Hepatocyte (in vitro differentiated cells): Measurements from ENCODE around the gene RPS26. TPM values are rescaled to one million over a fixed set of nuclear protein-coding genes. Genes with fewer than 3 reads are reported as not detected.

Experiments
- DNase-seq: peaks from one replicate; pipeline ENCODE4 v3.0.0-alpha.2; 2016; ENCODE audit warnings: low spot score
- H2AFZ ChIP-seq: fragments of 200-600 bp; sonication (generic); 2 replicates; pipeline ENCODE4 v1.6.0; 2016; ENCODE audit warnings: antibody characterized with exemption, mild to moderate bottlenecking
- H3K27ac ChIP-seq: fragments of 200-600 bp; sonication (generic); 2 replicates; pipeline ENCODE4 v1.5.1; 2016; ENCODE audit warnings: mild to moderate bottlenecking
- H3K27me3 ChIP-seq: fragments of 200-600 bp; sonication (generic); 2 replicates; pipeline ENCODE4 v1.6.1; 2016
- H3K36me3 ChIP-seq: fragments of 200-600 bp; sonication (generic); replicated peaks from 2 replicates; pipeline ENCODE4 v1.5.1; 2016; ENCODE audit warnings: low read depth; ENCODE audit not compliant: insufficient read depth
- H3K4me1 ChIP-seq: fragments of 200-600 bp; sonication (generic); 2 replicates; pipeline ENCODE4 v1.5.1; 2016; ENCODE audit warnings: mild to moderate bottlenecking, moderate library complexity; ENCODE audit not compliant: insufficient read depth
- H3K4me2 ChIP-seq: fragments of 200-600 bp; sonication (generic); 2 replicates; pipeline ENCODE4 v1.6.0; 2016
- H3K4me3 ChIP-seq: fragments of 200-600 bp; sonication (generic); 2 replicates; pipeline ENCODE4 v1.5.1; 2016; ENCODE audit warnings: mild to moderate bottlenecking
- H3K79me2 ChIP-seq: fragments of 200-600 bp; sonication (generic); 2 replicates; pipeline ENCODE4 v1.6.0; 2017; ENCODE audit warnings: mild to moderate bottlenecking
- H3K9me2 ChIP-seq: fragments of 200-600 bp; sonication (generic); replicated peaks from 2 replicates; pipeline ENCODE4 v1.6.0; 2017; ENCODE audit warnings: mild to moderate bottlenecking; ENCODE audit not compliant: insufficient read depth
- H3K9me3 ChIP-seq: fragments of 200-600 bp; sonication (generic); 2 replicates; pipeline ENCODE4 v1.5.1; 2016; ENCODE audit warnings: low read depth, mild to moderate bottlenecking
- H4K20me1 ChIP-seq: fragments of 200-600 bp; sonication (generic); 2 replicates; pipeline ENCODE4 v1.6.0; 2016; ENCODE audit warnings: mild to moderate bottlenecking; ENCODE audit not compliant: insufficient read depth, poor library complexity, severe bottlenecking
- CTCF ChIP-seq: fragments of 200-600 bp; sonication (generic); IDR thresholded peaks from 2 replicates; pipeline ENCODE4 v1.5.1; 2016; ENCODE audit warnings: antibody characterized with exemption, mild to moderate bottlenecking; ENCODE audit not compliant: poor library complexity
- EZH2 ChIP-seq: fragments of 200-600 bp; sonication (generic); IDR thresholded peaks from 2 replicates; pipeline ENCODE4 v1.6.1; 2016; ENCODE audit warnings: antibody characterized with exemption, mild to moderate bottlenecking, borderline replicate concordance
- EZH2phosphoT487 ChIP-seq: fragments of 200-600 bp; sonication (generic); IDR thresholded peaks from one replicate; pipeline ENCODE4 v1.6.1; 2018; ENCODE audit warnings: antibody characterized with exemption, mild to moderate bottlenecking, low read depth, moderate library complexity; ENCODE audit not compliant: unreplicated experiment, severe bottlenecking
- WGBS: methylation state at CpG from one replicate; pipeline ENCODE4 v1.1.6; 2016; ENCODE audit warnings: low lambda C conversion rate; ENCODE audit errors: missing lambda C conversion rate; 5-methylcytosine and 5-hydroxymethylcytosine counted together
- polyA plus RNA-seq: library from polyadenylated mRNA; unstranded; fragments of >200 nt; fragmentation: Nextera tagmentation; extraction: Ambion mirVana; gene quantifications from 2 replicates; pipeline ENCODE4 v1.2.1, GENCODE V29; 2016
- total RNA-seq: library from RNA; depleted of rRNA; stranded (reverse); fragments of >200 nt; gene quantifications from 2 replicates; pipeline ENCODE4 v1.2.3, GENCODE V29; 2014

RPS26 gene
- total and polyA plus RNA-seq, 2 experiments from 2014 or later: 252 to 673 TPM

GRCh38 chr12:56029666-56030293 lies 11.9 kb upstream of the RPS26 start:
- TF ChIP-seq EZH2phosphoT487 (no peak), EZH2 (no peak), CTCF (peak; percentile 74)
- Histone ChIP-seq H3K9me3 (no peaks in the 10 kb centered on the region), H3K36me3 (no peaks in the 10 kb centered on the region), H3K79me2 (peaks cover 3% of the 10 kb centered on the region), H3K4me1 (peaks cover 4% of the 10 kb centered on the region), H3K27ac (peak overlapping the region; percentile 69), H2AFZ (no peak overlapping the region), H3K9me2 (no peaks in the 10 kb centered on the region), H4K20me1 (no peaks in the 10 kb centered on the region), H3K4me2 (no peak overlapping the region), H3K4me3 (no peak overlapping the region), H3K27me3 (no peaks in the 10 kb centered on the region)
- peak; percentile 82 for DNase-seq
- 88% methylated on average over 6 of the region's 6 CpGs for WGBS

GRCh38 chr12:56031987-56032386 lies 9.7 kb upstream of the RPS26 start:
- Histone ChIP-seq H3K79me2 (no peaks in the 10 kb centered on the region), H3K27me3 (no peaks in the 10 kb centered on the region), H3K9me2 (no peaks in the 10 kb centered on the region), H3K4me2 (no peak overlapping the region), H3K4me1 (peaks cover 4% of the 10 kb centered on the region), H3K9me3 (no peaks in the 10 kb centered on the region), H2AFZ (no peak overlapping the region), H3K36me3 (no peaks in the 10 kb centered on the region), H4K20me1 (no peaks in the 10 kb centered on the region), H3K4me3 (no peak overlapping the region), H3K27ac (no peak overlapping the region)
- 92% methylated on average over 1 of the region's 1 CpG for whole genome bisulfite sequencing
- TF ChIP-seq EZH2: no peak
- TF ChIP-seq CTCF: no peak
- TF ChIP-seq EZH2phosphoT487: no peak
- no peak for DNase-seq

- Histone ChIP-seq H2AFZ (no peak overlapping the region), H3K27ac (no peak overlapping the region), H4K20me1 (no peaks in the 10 kb centered on the region), H3K9me3 (no peaks in the 10 kb centered on the region), H3K4me3 (no peak overlapping the region), H3K36me3 (no peaks in the 10 kb centered on the region), H3K4me1 (no peaks in the 10 kb centered on the region), H3K27me3 (no peaks in the 10 kb centered on the region), H3K79me2 (no peaks in the 10 kb centered on the region), H3K4me2 (no peak overlapping the region), H3K9me2 (no peaks in the 10 kb centered on the region)
- TF ChIP-seq EZH2phosphoT487 (no peak), CTCF (no peak)
- no peak for DNase-seq
- WGBS: 92% methylated on average over 16 of the region's 21 CpGs
Measured at GRCh38 chr12:56034586-56035332, 7.0 kb upstream of the RPS26 start.
